Immature natural killer cell (primary cell): ENCODE data around the gene BID. TPM values are rescaled to one million over a fixed set of nuclear protein-coding genes. Genes with fewer than 3 reads are reported as not detected.

Source experiments
- DNase-seq, 3 donors: peaks; one replicate each; pipeline ENCODE4 v3.0.0; 2022; ENCODE audit warnings: mixed read lengths in 1 of 3
- H3K27ac Mint-ChIP-seq, 6 donors: one replicate each; pipeline ENCODE4 v1.8.0; 2020; ENCODE audit warnings: mixed read lengths in 6 of 6, mild to moderate bottlenecking in 5 of 6, inconsistent platforms in 4 of 6, moderate library complexity in 3 of 6
- H3K27me3 Mint-ChIP-seq, 3 donors: one replicate each; pipeline ENCODE4 v1.8.0; 2020 to 2021; ENCODE audit warnings: low read depth in 3 of 3, mild to moderate bottlenecking in 3 of 3, mixed read lengths in 3 of 3, moderate library complexity in 3 of 3, inconsistent platforms in 1 of 3
- H3K36me3 Mint-ChIP-seq, 3 donors: one replicate each; pipeline ENCODE4 v1.8.0; 2020; ENCODE audit warnings: mixed read lengths in 3 of 3, inconsistent platforms in 2 of 3, mild to moderate bottlenecking in 2 of 3
- H3K4me1 Mint-ChIP-seq, 2 donors: one replicate each; pipeline ENCODE4 v1.8.0; 2020; ENCODE audit warnings: inconsistent platforms in 2 of 2, mild to moderate bottlenecking in 2 of 2, mixed read lengths in 2 of 2, moderate library complexity in 1 of 2
- H3K4me3 Mint-ChIP-seq, 5 donors: one replicate each; pipeline ENCODE4 v1.8.0; 2020; ENCODE audit warnings: mild to moderate bottlenecking in 5 of 5, mixed read lengths in 5 of 5, inconsistent platforms in 3 of 5, moderate library complexity in 3 of 5
- H3K9me3 Mint-ChIP-seq, 6 donors: one replicate each; pipeline ENCODE4 v1.8.0; 2020; ENCODE audit warnings: mild to moderate bottlenecking in 6 of 6, mixed read lengths in 6 of 6, inconsistent platforms in 4 of 6, moderate library complexity in 3 of 6
- polyA plus RNA-seq, 3 donors: library from polyadenylated mRNA; unstranded; fragments of 300-500 nt; fragmentation: Illumina TruSeq; gene quantifications; one replicate each; pipeline ENCODE4 v1.2.3, GENCODE V29; 2021

BID gene
- polyA plus RNA-seq, 3 donors from 2014 or later, result 110 to 180 (median 164) TPM

DNA sequence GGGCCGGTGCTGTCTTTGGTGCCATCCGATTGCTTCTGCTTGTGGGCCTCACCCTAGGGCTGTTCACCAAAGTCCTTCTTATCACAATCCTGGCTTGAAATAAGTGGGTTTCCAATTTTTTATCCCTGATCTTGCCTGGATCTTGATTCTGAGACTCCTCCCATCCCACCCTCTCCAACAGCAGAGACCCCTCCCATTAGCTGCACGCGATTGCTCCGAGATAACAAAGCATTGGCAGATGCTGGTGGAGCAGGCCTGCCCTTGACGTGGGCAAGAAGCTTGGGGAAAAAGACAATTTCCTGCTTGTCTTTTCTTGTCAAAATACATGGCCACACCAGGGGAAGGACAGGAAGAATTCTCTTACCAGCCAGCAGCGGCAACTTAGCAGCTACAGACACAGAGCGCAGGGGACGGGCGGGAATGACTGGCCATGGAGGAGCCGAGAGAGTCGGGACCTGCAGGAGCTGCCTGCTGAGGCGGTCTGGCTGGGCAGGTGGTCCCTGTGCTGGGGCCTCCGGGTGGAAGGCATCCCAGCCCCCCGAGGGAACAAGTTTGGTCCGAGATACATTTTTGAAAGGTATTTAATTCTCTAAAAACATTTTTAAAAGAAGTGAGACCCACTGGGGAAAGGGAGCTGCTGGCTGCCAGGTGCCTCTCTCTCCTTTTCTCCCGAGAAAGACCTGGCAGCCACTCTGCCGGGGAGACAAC lies 9.7 kb upstream of the BID start:
- H3K4me3 Mint-ChIP-seq, result no peak overlapping the region
- H3K27me3 Mint-ChIP-seq, result peaks cover 0 to 4% (median 2%) of the 10 kb centered on the region in 3 donors
- no peak for DNase-seq
- H3K9me3 Mint-ChIP-seq, result no peaks in the 10 kb centered on the region
- no peaks in the 10 kb centered on the region for H3K36me3 Mint-ChIP-seq
- H3K27ac Mint-ChIP-seq, result peak overlapping the region in 2 of 6 donors; percentile 10 to 46
- peaks cover 35 to 64% of the 10 kb centered on the region in 2 donors for H3K4me1 Mint-ChIP-seq

DNA sequence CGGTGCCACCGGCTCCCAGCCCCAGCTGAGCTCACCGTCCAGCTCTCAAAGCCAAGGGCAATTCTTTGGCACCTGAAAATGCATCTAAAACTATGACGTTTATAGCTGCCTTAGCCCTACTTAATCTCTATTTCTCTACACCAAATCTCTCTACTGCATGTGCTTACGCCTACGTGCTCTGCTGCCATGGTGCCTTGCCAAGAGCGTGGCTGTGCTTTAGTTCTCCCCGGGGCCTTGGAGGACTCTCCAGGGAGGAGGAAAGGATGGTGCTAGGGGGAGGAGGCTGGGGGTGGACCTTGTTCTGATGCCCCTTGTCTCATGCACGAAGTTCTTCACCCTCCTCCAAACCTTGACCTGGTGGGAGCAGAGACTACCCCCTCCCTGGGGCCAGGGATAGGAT lies 9.0 kb upstream of the BID start:
- Mint-ChIP-seq H3K27ac (peak overlapping the region in 2 of 6 donors; percentile 35 to 66), H3K4me1 (peaks cover 41 to 70% of the 10 kb centered on the region in 2 donors), H3K27me3 (peaks cover 0 to 4% (median 2%) of the 10 kb centered on the region in 3 donors), H3K36me3 (no peaks in the 10 kb centered on the region), H3K4me3 (no peak overlapping the region), H3K9me3 (no peaks in the 10 kb centered on the region)
- no peak for DNase-seq

DNA sequence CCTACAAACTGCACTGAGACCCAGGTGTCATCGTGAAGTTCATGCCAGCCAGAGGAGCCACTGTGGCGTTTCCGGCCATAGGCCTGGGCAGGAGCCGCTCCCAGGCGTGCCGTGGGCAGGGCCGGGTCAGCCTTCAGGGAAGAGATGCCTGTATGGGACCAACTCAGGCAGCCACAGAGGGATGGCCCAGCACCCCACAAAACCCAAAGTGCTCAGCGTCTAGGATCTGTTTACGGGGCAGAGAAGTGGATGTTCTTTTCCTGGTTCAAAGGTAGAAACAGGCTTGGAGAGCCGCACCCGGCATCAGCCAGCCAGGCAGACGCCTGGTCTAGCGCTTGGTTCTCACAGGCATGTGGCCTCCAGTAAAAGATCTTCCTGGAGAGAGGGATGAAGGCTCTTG lies 8.4 kb upstream of the BID start:
- Mint-ChIP-seq H3K4me3 (peak overlapping the region in 1 of 5 donors; percentile 29), H3K36me3 (no peaks in the 10 kb centered on the region), H3K9me3 (no peaks in the 10 kb centered on the region), H3K4me1 (peaks cover 48 to 73% of the 10 kb centered on the region in 2 donors), H3K27ac (peak overlapping the region in 4 of 6 donors; percentile 35 to 59 (median 52)), H3K27me3 (peaks cover 0 to 9% (median 2%) of the 10 kb centered on the region in 3 donors)
- DNase-seq, result no peak

DNA sequence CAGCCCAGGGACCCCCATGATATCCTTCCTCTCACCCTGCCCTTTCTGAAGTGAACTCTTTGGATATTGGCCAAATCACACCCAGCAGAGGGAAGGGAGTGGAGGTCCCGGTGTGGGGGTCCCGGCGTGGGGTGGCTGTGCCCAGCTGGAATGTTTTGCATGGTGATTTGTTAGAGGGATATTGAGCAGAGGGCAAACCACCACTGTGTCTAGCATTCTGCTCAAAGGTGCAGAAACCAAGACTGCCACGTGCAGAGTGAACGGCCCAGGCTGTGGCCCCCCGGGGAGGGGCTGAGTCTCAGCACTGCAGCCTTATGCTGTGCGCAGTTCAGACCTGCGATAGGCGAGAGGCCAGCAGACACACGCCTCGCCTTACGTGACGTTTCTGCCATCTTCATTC lies 7.9 kb upstream of the BID start:
- DNase-seq, result no peak
- Mint-ChIP-seq H3K27me3 (peaks cover 2 to 14% (median 3%) of the 10 kb centered on the region in 3 donors), H3K4me1 (peaks cover 53 to 74% of the 10 kb centered on the region in 2 donors), H3K27ac (peak overlapping the region in 2 of 6 donors; percentile 58 to 59), H3K9me3 (no peaks in the 10 kb centered on the region), H3K4me3 (peak overlapping the region in 1 of 5 donors; percentile 29), H3K36me3 (no peaks in the 10 kb centered on the region)

- H3K36me3 Mint-ChIP-seq, result no peaks in the 10 kb centered on the region
- peaks cover 2 to 18% (median 7%) of the 10 kb centered on the region in 3 donors for H3K27me3 Mint-ChIP-seq
- peak overlapping the region; percentile 52 to 91 (median 82) for H3K27ac Mint-ChIP-seq
- H3K4me1 Mint-ChIP-seq, result peaks cover 60 to 75% of the 10 kb centered on the region in 2 donors
- H3K4me3 Mint-ChIP-seq, result peak overlapping the region in 3 of 5 donors; percentile 13 to 42 (median 41)
- no peaks in the 10 kb centered on the region for H3K9me3 Mint-ChIP-seq
- DNase-seq, result peak; percentile 28 to 49 (median 36)
Observed at GRCh38 chr22:17781319-17782031, 7.2 kb upstream of the BID start.

GRCh38 chr22:17780741-17781318 lies 6.6 kb upstream of the BID start:
- H3K27ac Mint-ChIP-seq, result peak overlapping the region; percentile 52 to 91 (median 83)
- H3K27me3 Mint-ChIP-seq, result peaks cover 2 to 18% (median 7%) of the 10 kb centered on the region in 3 donors
- DNase-seq, result no peak
- H3K4me1 Mint-ChIP-seq, result peaks cover 66 to 76% of the 10 kb centered on the region in 2 donors
- peak overlapping the region in 3 of 5 donors; percentile 41 to 61 (median 56) for H3K4me3 Mint-ChIP-seq
- H3K9me3 Mint-ChIP-seq, result no peaks in the 10 kb centered on the region
- no peaks in the 10 kb centered on the region for H3K36me3 Mint-ChIP-seq

- Mint-ChIP-seq H3K4me3 (peak overlapping the region; percentile 27 to 61 (median 40)), H3K36me3 (no peaks in the 10 kb centered on the region), H3K27ac (peak overlapping the region; percentile 46 to 99 (median 83)), H3K4me1 (peaks cover 72 to 79% of the 10 kb centered on the region in 2 donors), H3K27me3 (peaks cover 5 to 20% (median 10%) of the 10 kb centered on the region in 3 donors), H3K9me3 (no peaks in the 10 kb centered on the region)
- no peak for DNase-seq
Observed at GRCh38 chr22:17780116-17780740, 6.0 kb upstream of the BID start.

DNA sequence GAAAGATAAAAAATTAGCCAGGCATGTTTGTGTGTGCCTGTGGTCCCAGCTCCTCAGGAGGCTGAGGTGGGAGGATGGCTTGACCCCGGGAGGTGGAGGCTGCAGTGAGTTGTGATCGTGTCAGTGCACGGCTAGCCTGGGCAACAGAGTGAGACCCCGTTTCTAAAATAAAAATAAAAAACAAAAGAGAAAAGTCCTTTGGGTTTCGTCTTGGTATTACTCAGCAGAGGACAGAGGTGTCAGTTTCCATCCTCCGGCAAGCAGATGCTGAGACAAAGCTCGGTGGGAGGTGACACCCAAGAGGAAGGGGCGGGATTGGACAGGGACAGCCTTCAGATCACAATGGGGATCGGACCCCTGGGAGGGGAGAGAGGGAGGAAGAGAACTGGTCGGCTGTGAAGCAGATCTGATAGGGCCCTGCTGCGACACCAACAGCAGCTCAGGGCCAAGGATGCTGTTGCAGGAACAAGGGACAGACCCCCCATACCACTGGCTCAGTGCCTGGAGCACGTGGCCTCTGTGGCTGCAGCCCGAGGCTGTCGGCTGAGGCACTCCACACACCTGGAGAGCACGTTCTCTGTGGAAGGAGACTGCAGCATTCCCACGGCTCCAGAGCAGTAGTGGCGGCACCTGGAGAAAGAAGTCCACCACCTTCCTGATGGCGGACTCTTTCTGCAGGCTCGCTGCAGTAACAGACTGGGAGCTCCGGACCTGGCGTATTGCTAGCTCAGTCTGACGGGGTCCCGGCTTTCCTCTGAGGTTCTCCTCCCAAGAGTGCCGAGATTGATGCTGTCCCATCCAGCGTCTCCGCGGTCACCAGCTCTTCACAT lies 5.2 kb upstream of the BID start:
- Mint-ChIP-seq H3K27me3 (peaks cover 5 to 20% (median 10%) of the 10 kb centered on the region in 3 donors), H3K4me3 (peak overlapping the region; percentile 78 to 98 (median 94)), H3K9me3 (no peaks in the 10 kb centered on the region), H3K36me3 (no peaks in the 10 kb centered on the region), H3K27ac (peak overlapping the region; percentile 82 to 99 (median 94)), H3K4me1 (peaks cover 79 to 86% of the 10 kb centered on the region in 2 donors)
- peak in 1 of 3 donors; percentile 43 for DNase-seq

GRCh38 chr22:17778412-17778976 lies 4.2 kb upstream of the BID start:
- H3K36me3 Mint-ChIP-seq, result no peaks in the 10 kb centered on the region
- no peaks in the 10 kb centered on the region for H3K9me3 Mint-ChIP-seq
- peak overlapping the region; percentile 89 to 99 (median 98) for H3K27ac Mint-ChIP-seq
- H3K4me1 Mint-ChIP-seq, result peaks cover 80 to 86% of the 10 kb centered on the region in 2 donors
- peak overlapping the region; percentile 93 to 98 (median 95) for H3K4me3 Mint-ChIP-seq
- no peak for DNase-seq
- H3K27me3 Mint-ChIP-seq, result peaks cover 5 to 24% (median 10%) of the 10 kb centered on the region in 3 donors

GRCh38 chr22:17777717-17778044 lies 3.4 kb upstream of the BID start:
- Mint-ChIP-seq H3K4me3 (peak overlapping the region; percentile 93 to 98 (median 95)), H3K27me3 (peaks cover 7 to 25% (median 10%) of the 10 kb centered on the region in 3 donors), H3K27ac (peak overlapping the region; percentile 95 to 99 (median 98)), H3K9me3 (no peaks in the 10 kb centered on the region), H3K4me1 (peaks cover 85 to 87% of the 10 kb centered on the region in 2 donors), H3K36me3 (no peaks in the 10 kb centered on the region)
- DNase-seq, result no peak

GRCh38 chr22:17777005-17777716 lies 2.9 kb upstream of the BID start:
- Mint-ChIP-seq H3K4me1 (peaks cover 85 to 87% of the 10 kb centered on the region in 2 donors), H3K9me3 (no peaks in the 10 kb centered on the region), H3K27ac (peak overlapping the region; percentile 95 to 99 (median 98)), H3K27me3 (peaks cover 7 to 26% (median 10%) of the 10 kb centered on the region in 3 donors), H3K36me3 (no peaks in the 10 kb centered on the region), H3K4me3 (peak overlapping the region; percentile 93 to 98 (median 95))
- DNase-seq, result peak; percentile 87 to 88 (median 88)
